ENCODE measurements around the gene FSIP2. TPM values are rescaled to one million over a fixed set of nuclear protein-coding genes. Genes with fewer than 3 reads are reported as not detected.

The FSIP2 gene
- total and polyA plus RNA-seq, 7 donors, result 0.54 to 4.9 (median 2.1) TPM

GRCh38 chr2:185785851-185786473 is 47.4 kb downstream of the FSIP2 start:
- H3K27ac ChIP-seq, result no peak overlapping the region
- intact Hi-C loops (cut with DNase I), result no loop called here
- H3K9me3 ChIP-seq, result no peaks in the 10 kb centered on the region
- H3K27me3 ChIP-seq, result no peaks in the 10 kb centered on the region
- H3K4me3 ChIP-seq, result no peak overlapping the region
- H3K36me3 ChIP-seq, result no peaks in the 10 kb centered on the region
- H3K4me1 ChIP-seq, result no peaks in the 10 kb centered on the region
- no peak for DNase-seq
- no peak for TF ChIP-seq CTCF (IDR thresholded peaks at IDR 0.05)
- TF ChIP-seq POLR2A (IDR thresholded peaks at IDR 0.05), result no peak
- TF ChIP-seq EP300 (IDR thresholded peaks at IDR 0.05), result no peak
- 87 to 89% methylated on average over 2 of the region's 2 CpGs for WGBS, 2 donors

GRCh38 chr2:185787227-185788145 is 48.9 kb downstream of the FSIP2 start:
- Histone ChIP-seq H3K4me3 (no peak overlapping the region), H3K9me3 (no peaks in the 10 kb centered on the region), H3K27ac (no peak overlapping the region), H3K4me1 (no peaks in the 10 kb centered on the region), H3K27me3 (no peaks in the 10 kb centered on the region), H3K36me3 (no peaks in the 10 kb centered on the region)
- TF ChIP-seq POLR2AphosphoS5 (IDR thresholded peaks at IDR 0.05) (no peak), POLR2A (IDR thresholded peaks at IDR 0.05) (no peak), CTCF (IDR thresholded peaks at IDR 0.05) (no peak), EP300 (IDR thresholded peaks at IDR 0.05) (no peak)
- WGBS, 2 donors, result 88 to 94% methylated on average over 2 of the region's 2 CpGs
- no peak for DNase-seq
- intact Hi-C loops (cut with DNase I), result no loop called here

- H3K4me1 ChIP-seq, result no peaks in the 10 kb centered on the region
- H3K27me3 ChIP-seq, result no peaks in the 10 kb centered on the region
- no peak overlapping the region for H3K27ac ChIP-seq
- TF ChIP-seq CTCF (IDR thresholded peaks at IDR 0.05), result no peak
- TF ChIP-seq POLR2A (IDR thresholded peaks at IDR 0.05), result no peak
- TF ChIP-seq POLR2AphosphoS5 (IDR thresholded peaks at IDR 0.05), result no peak
- TF ChIP-seq EP300 (IDR thresholded peaks at IDR 0.05), result no peak
- WGBS, 2 donors, result 89 to 95% methylated on average over 2 of the region's 2 CpGs
- H3K9me3 ChIP-seq, result no peaks in the 10 kb centered on the region
- H3K36me3 ChIP-seq, result no peaks in the 10 kb centered on the region
- H3K4me3 ChIP-seq, result no peak overlapping the region
- no peak for DNase-seq
- intact Hi-C loops (cut with DNase I), result no loop called here
Observed at GRCh38 chr2:185790361-185790760, 51.8 kb downstream of the FSIP2 start.

GRCh38 chr2:185793532-185794345 is 55.1 kb downstream of the FSIP2 start:
- 72 to 87% methylated on average over 7 of the region's 7 CpGs for WGBS, 2 donors
- intact Hi-C loops (cut with DNase I), result no loop called here
- H3K4me3 ChIP-seq, result no peak overlapping the region
- no peak overlapping the region for H3K27ac ChIP-seq
- H3K4me1 ChIP-seq, result no peaks in the 10 kb centered on the region
- H3K27me3 ChIP-seq, result no peaks in the 10 kb centered on the region
- DNase-seq, result no peak
- no peaks in the 10 kb centered on the region for H3K36me3 ChIP-seq
- no peak for TF ChIP-seq EP300 (IDR thresholded peaks at IDR 0.05)
- no peak for TF ChIP-seq POLR2A (IDR thresholded peaks at IDR 0.05)
- TF ChIP-seq POLR2AphosphoS5 (IDR thresholded peaks at IDR 0.05), result no peak
- TF ChIP-seq CTCF (IDR thresholded peaks at IDR 0.05), result no peak
- H3K9me3 ChIP-seq, result no peaks in the 10 kb centered on the region
